Endothelial cell of umbilical vein (primary cell): Measurements from ENCODE around the gene LGALS12. TPM values are rescaled to one million over a fixed set of nuclear protein-coding genes. Genes with fewer than 3 reads are reported as not detected.
"Not testable (repeated sequence)": the region's sequence is repeated elsewhere in the genome, so short reads cannot be mapped to it uniquely, and the experiment has no call there.

ENCODE experiments used
- BruUV-seq: library from RNA; stranded (reverse); fragments of 400-500 nt; replicated peaks from 2 replicates; lab custom pipeline; 2021; lab: Mats Ljungman, UMichigan
- CTCF ChIA-PET: fragments of 300-600, 350-600 bp; sonication (Branson Sonifier 250); formaldehyde crosslinking; loops from one replicate; lab custom pipeline; 2021; ENCODE audit warnings: antibody characterized with exemption, inconsistent platforms; lab: Charles Lee
- POLR2A ChIA-PET: fragments of 300-600, 350-600 bp; sonication (Branson Sonifier 250); formaldehyde crosslinking; loops from one replicate; lab custom pipeline; 2021; ENCODE audit warnings: antibody characterized with exemption, inconsistent platforms; lab: Charles Lee
- DNase-seq: peaks from one replicate; pipeline ENCODE4 v3.0.0-alpha.2; 2011; ENCODE audit warnings: low read depth, low spot score
- FAIRE-seq: peaks from 2 replicates; lab custom pipeline; 2011; peaks lifted over from hg19 to GRCh38; lab: Jason Lieb, UNC
- H2AFZ ChIP-seq: 2 replicates; pipeline ENCODE4 v1.6.0; 2012; ENCODE audit warnings: low read depth, low read length, control low read depth, inconsistent platforms
- H3K27ac ChIP-seq: 2 replicates; pipeline ENCODE4 v1.5.1; 2011; ENCODE audit warnings: low read depth, mild to moderate bottlenecking, control low read depth, low read length, moderate library complexity; ENCODE audit not compliant: insufficient read depth
- H3K27me3 ChIP-seq, 2 experiments: 2 replicates each; pipeline versions ENCODE4 v1.6.0 to v1.6.1; 2011; ENCODE audit warnings: low read length in 2 of 2, mixed read lengths in 1 of 2; ENCODE audit not compliant: control insufficient read depth in 2 of 2, insufficient read depth in 2 of 2
- H3K36me3 ChIP-seq, 2 experiments: 2 replicates in 1 of 2; 3 replicates in 1 of 2; pipeline ENCODE4 v1.5.1; 2011; ENCODE audit warnings: low read length in 2 of 2, mild to moderate bottlenecking in 1 of 2, moderate library complexity in 1 of 2; ENCODE audit not compliant: control insufficient read depth in 2 of 2, insufficient read depth in 2 of 2; ENCODE audit errors: extremely low read depth in 1 of 2
- H3K4me1 ChIP-seq: 3 replicates; pipeline ENCODE4 v1.5.1; 2011; ENCODE audit warnings: mild to moderate bottlenecking, low read length; ENCODE audit not compliant: control insufficient read depth, insufficient read depth; ENCODE audit errors: extremely low read depth
- H3K4me2 ChIP-seq: 2 replicates; pipeline ENCODE4 v1.6.1; 2011; ENCODE audit warnings: low read length, control low read depth, mixed read lengths; ENCODE audit not compliant: insufficient read depth
- H3K4me3 ChIP-seq, 3 experiments: fragments of 200-600 bp in 1 of 3; sonication (generic), shearing (Covaris generic) in 1 of 3; replicated peaks in 1 of 3; 2 replicates each; pipeline ENCODE4 v1.5.1; 2011 to 2016; ENCODE audit warnings: control low read depth in 3 of 3, low read length in 3 of 3, mild to moderate bottlenecking in 2 of 3, inconsistent platforms in 1 of 3, low read depth in 1 of 3, moderate library complexity in 1 of 3; ENCODE audit not compliant: insufficient read depth in 1 of 3
- H3K79me2 ChIP-seq: 2 replicates; pipeline ENCODE4 v1.6.0; 2012; ENCODE audit warnings: low read length, inconsistent platforms; ENCODE audit not compliant: control insufficient read depth, insufficient read depth
- H3K9ac ChIP-seq: replicated peaks from 2 replicates; pipeline ENCODE3; 2011; ENCODE audit warnings: low read length, control low read depth; ENCODE audit not compliant: insufficient read depth; ENCODE audit errors: extremely low read depth
- H3K9me1 ChIP-seq: replicated peaks from 3 replicates; pipeline ENCODE4 v1.6.0; 2011; ENCODE audit warnings: mild to moderate bottlenecking, low read length; ENCODE audit not compliant: control insufficient read depth, insufficient read depth; ENCODE audit errors: extremely low read depth
- H3K9me3 ChIP-seq: replicated peaks from 2 replicates; pipeline ENCODE4 v1.5.1; 2012; ENCODE audit warnings: low read length, inconsistent platforms; ENCODE audit not compliant: control insufficient read depth, insufficient read depth
- H4K20me1 ChIP-seq: replicated peaks from 2 replicates; pipeline ENCODE3; 2011; ENCODE audit warnings: mild to moderate bottlenecking, low read length; ENCODE audit not compliant: control insufficient read depth, insufficient read depth; ENCODE audit errors: extremely low read depth
- dilution Hi-C: fragments of 300-500 bp; cut with MboI; formaldehyde crosslinking; loops from one replicate; pipeline ENCODE4 v1.15.0; 2019; ENCODE audit warnings: low sequenced_read_pairs; ENCODE audit not compliant: extremely low pct_ligation_motif_present
- intact Hi-C: fragments of 100-400 bp; cut with micrococcal nuclease; formaldehyde crosslinking; loops from one replicate; pipeline ENCODE4 v1.10.0; 2022
- polyA plus RNA-seq, 4 experiments: library from polyadenylated mRNA; depleted of rRNA in 3 of 4; stranded (reverse) in 3 of 4; unstranded in 1 of 4; fragments of >200 nt; gene quantifications; 2 replicates each; pipeline versions ENCODE4 v1.2.1 to v1.2.3, GENCODE V29; 2011 to 2012; ENCODE audit warnings: missing spikeins in 1 of 4
- total RNA-seq: library from RNA; stranded (reverse); gene quantifications from 2 replicates; pipeline ENCODE4 v1.2.3, GENCODE V29; 2021

The LGALS12 gene
- total and polyA plus RNA-seq, 2 donors (not counting 3 experiments of a cell fraction or from before 2014, with no cell fraction given): not detected

- not testable (repeated sequence) for H3K27me3 ChIP-seq
Measured at GRCh38 chr11:63528729-63529278, 22.9 kb downstream of the LGALS12 start.

GRCh38 chr11:63529373-63529772, 23.5 kb downstream of the LGALS12 start:
- H3K36me3 ChIP-seq, H3K9me1 ChIP-seq, BruUV-seq, FAIRE-seq, H3K4me2 ChIP-seq, H3K4me1 ChIP-seq, H4K20me1 ChIP-seq, H3K27ac ChIP-seq, H3K9ac ChIP-seq, POLR2A ChIA-PET, H3K27me3 ChIP-seq, H3K9me3 ChIP-seq, dilution Hi-C loops, H2AFZ ChIP-seq, DNase-seq, intact Hi-C loops, H3K4me3 ChIP-seq, H3K79me2 ChIP-seq: not testable (repeated sequence)
- CTCF ChIA-PET: interaction anchor here (1.9 kb wide), 1 partner anchor 50 kb away, joined by 6 read pairs; no protein-coding TSS in a partner anchor

More at GRCh38 chr11:63528729-63529278, 22.9 kb downstream of the LGALS12 start:
- intact Hi-C loops, H3K9me1 ChIP-seq, DNase-seq, H4K20me1 ChIP-seq, H3K4me3 ChIP-seq, POLR2A ChIA-PET, H3K27ac ChIP-seq, H2AFZ ChIP-seq, BruUV-seq, H3K4me1 ChIP-seq, H3K4me2 ChIP-seq, H3K79me2 ChIP-seq, H3K9ac ChIP-seq, dilution Hi-C loops, FAIRE-seq, H3K36me3 ChIP-seq, H3K9me3 ChIP-seq: not testable (repeated sequence)
- CTCF ChIA-PET: interaction anchor here (1.9 kb wide), 1 partner anchor 50 kb away, joined by 6 read pairs; no protein-coding TSS in a partner anchor
